PC-3 (cell line): Measurements from ENCODE around the gene DNAJB11. TPM values are rescaled to one million over a fixed set of nuclear protein-coding genes. Genes with fewer than 3 reads are reported as not detected.

ENCODE experiments used
- ATAC-seq: fragments of 200-7000 bp; cut with Tn5 transposase; 2 replicates; pipeline ENCODE4 v1.9.1; 2020; ENCODE audit warnings: mild to moderate bottlenecking, moderate library complexity
- BruUV-seq: library from RNA; stranded (reverse); fragments of 400-500 nt; replicated peaks from 2 replicates; lab custom pipeline; 2021; lab: Mats Ljungman, UMichigan
- CTCF ChIA-PET: fragments of 300-600 bp; sonication (Branson Sonifier 250); formaldehyde crosslinking; loops from one replicate; lab custom pipeline; 2022; ENCODE audit warnings: antibody characterized with exemption; lab: Charles Lee
- POLR2A ChIA-PET: fragments of 300-600 bp; sonication (Branson Sonifier 250); formaldehyde crosslinking; loops from one replicate; lab custom pipeline; 2022; ENCODE audit warnings: antibody characterized with exemption; ENCODE audit not compliant: unreplicated experiment; lab: Charles Lee
- DNase-seq: peaks from one replicate; pipeline ENCODE4 v3.0.0-alpha.2; 2015
- H2AFZ ChIP-seq: fragments of 300-600 bp; sonication (generic); 2 replicates; pipeline ENCODE4 v1.6.0; 2016; ENCODE audit warnings: antibody characterized with exemption, low read length
- H3F3A ChIP-seq: fragments of 300-600 bp; sonication (generic); one replicate; pipeline ENCODE4 v1.6.0; 2017; ENCODE audit warnings: antibody characterized with exemption, low read length, control low read depth, mild to moderate bottlenecking; ENCODE audit not compliant: unreplicated experiment
- H3K27ac ChIP-seq: fragments of 300-600 bp; sonication (generic); 2 replicates; pipeline ENCODE4 v1.5.1; 2016; ENCODE audit warnings: mild to moderate bottlenecking, low read length
- H3K27me3 ChIP-seq: fragments of 300-600 bp; sonication (generic); 2 replicates; pipeline ENCODE4 v1.6.1; 2016; ENCODE audit warnings: low read length, mixed read lengths
- H3K36me3 ChIP-seq: fragments of 300-600 bp; sonication (generic); 2 replicates; pipeline ENCODE4 v1.6.1; 2016; ENCODE audit warnings: low read depth, mixed run types, low read length, mixed read lengths
- H3K4me1 ChIP-seq: fragments of 300-600 bp; sonication (generic); 2 replicates; pipeline ENCODE4 v1.5.1; 2016; ENCODE audit warnings: low read length; ENCODE audit not compliant: insufficient read depth
- H3K4me2 ChIP-seq: fragments of 300-600 bp; sonication (generic); 2 replicates; pipeline ENCODE4 v1.6.0; 2016; ENCODE audit warnings: low read length
- H3K4me3 ChIP-seq: fragments of 300-600 bp; sonication (generic); 2 replicates; pipeline ENCODE4 v1.5.1; 2016; ENCODE audit warnings: mild to moderate bottlenecking, low read length, mixed read lengths
- H3K79me2 ChIP-seq: fragments of 300-600 bp; sonication (generic); 2 replicates; pipeline ENCODE4 v1.6.1; 2017; ENCODE audit warnings: low read length, mixed read lengths
- H3K9ac ChIP-seq: fragments of 300-600 bp; sonication (generic); 2 replicates; pipeline ENCODE4 v1.6.0; 2016; ENCODE audit warnings: mild to moderate bottlenecking, low read length
- H3K9me2 ChIP-seq: fragments of 300-600 bp; sonication (generic); replicated peaks from 2 replicates; pipeline ENCODE4 v1.6.1; 2016; ENCODE audit warnings: mixed run types, low read length, mixed read lengths
- H3K9me3 ChIP-seq: fragments of 300-600 bp; sonication (generic); 2 replicates; pipeline ENCODE4 v1.6.1; 2016; ENCODE audit warnings: low read length, mixed read lengths
- H4K20me1 ChIP-seq: fragments of 300-600 bp; sonication (generic); 2 replicates; pipeline ENCODE4 v1.6.1; 2016; ENCODE audit warnings: low read length, mixed read lengths
- EZH2 ChIP-seq: fragments of 300-600 bp; sonication (generic); IDR thresholded peaks from one replicate; pipeline ENCODE4 v1.6.1; 2017; ENCODE audit warnings: antibody characterized with exemption, mild to moderate bottlenecking, low read length; ENCODE audit not compliant: unreplicated experiment
- EZH2phosphoT487 ChIP-seq: fragments of 300-600 bp; sonication (generic); IDR thresholded peaks from 2 replicates; pipeline ENCODE4 v1.6.1; 2018; ENCODE audit warnings: mild to moderate bottlenecking, antibody characterized with exemption, low read length, borderline replicate concordance
- intact Hi-C: fragments of 100-400 bp; cut with micrococcal nuclease; formaldehyde crosslinking; loops from 2 replicates; pipeline ENCODE4 v1.9.0; 2023
- total RNA-seq: library from RNA; depleted of rRNA; stranded (reverse); fragments of >200 nt; gene quantifications from 2 replicates; pipeline ENCODE4 v1.2.3, GENCODE V29; 2014
- TF ChIP-seq, protein P1 (sequence below): fragments of 300-600 bp; sonication (generic); conservative IDR thresholded peaks from 2 replicates; pipeline ENCODE4 v1.5.1; 2017; ENCODE audit warnings: antibody characterized with exemption, low read depth, mild to moderate bottlenecking, low read length

Gene DNAJB11
- total RNA-seq, 1 experiment from 2014 or later: 117 TPM

DNA sequence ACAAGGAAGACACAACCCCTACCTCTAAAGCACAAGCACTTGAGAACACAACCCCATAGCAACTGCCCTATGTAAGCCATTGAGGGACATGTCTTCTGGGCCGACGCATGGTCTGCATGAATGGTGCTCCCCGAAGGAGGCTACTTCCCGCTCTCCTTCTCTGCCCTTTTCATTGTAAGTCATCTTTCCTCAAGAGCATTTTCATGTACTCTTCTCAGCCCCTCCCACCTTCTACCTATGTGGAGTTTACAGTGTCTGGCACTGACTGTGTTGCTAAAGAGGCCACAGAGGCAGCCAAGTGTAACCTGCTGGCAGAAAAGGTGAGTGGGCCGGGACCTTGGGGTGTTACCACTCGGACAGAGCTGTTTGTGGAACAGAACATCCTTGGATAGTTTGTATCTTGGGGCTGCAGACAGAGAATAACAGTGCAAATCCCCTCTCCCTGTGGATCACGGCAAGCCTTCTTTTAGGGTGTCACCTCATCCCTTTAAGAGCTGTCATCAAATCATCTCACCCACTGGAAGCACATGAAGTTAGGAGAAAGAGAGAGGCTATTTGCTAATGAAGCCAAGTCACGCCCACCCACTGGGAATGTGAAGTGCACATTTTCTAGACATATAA, 47.9 kb downstream of the DNAJB11 start:
- TF ChIP-seq, protein P1, sequence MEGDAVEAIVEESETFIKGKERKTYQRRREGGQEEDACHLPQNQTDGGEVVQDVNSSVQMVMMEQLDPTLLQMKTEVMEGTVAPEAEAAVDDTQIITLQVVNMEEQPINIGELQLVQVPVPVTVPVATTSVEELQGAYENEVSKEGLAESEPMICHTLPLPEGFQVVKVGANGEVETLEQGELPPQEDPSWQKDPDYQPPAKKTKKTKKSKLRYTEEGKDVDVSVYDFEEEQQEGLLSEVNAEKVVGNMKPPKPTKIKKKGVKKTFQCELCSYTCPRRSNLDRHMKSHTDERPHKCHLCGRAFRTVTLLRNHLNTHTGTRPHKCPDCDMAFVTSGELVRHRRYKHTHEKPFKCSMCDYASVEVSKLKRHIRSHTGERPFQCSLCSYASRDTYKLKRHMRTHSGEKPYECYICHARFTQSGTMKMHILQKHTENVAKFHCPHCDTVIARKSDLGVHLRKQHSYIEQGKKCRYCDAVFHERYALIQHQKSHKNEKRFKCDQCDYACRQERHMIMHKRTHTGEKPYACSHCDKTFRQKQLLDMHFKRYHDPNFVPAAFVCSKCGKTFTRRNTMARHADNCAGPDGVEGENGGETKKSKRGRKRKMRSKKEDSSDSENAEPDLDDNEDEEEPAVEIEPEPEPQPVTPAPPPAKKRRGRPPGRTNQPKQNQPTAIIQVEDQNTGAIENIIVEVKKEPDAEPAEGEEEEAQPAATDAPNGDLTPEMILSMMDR: no peak
- no peak for TF ChIP-seq EZH2
- no peak for TF ChIP-seq EZH2phosphoT487
- Histone ChIP-seq H3K79me2 (no peaks in the 10 kb centered on the region), H3K27me3 (no peaks in the 10 kb centered on the region), H3K9me2 (no peaks in the 10 kb centered on the region), H3K4me3 (no peak overlapping the region), H3F3A (no peaks in the 10 kb centered on the region), H3K27ac (no peak overlapping the region), H2AFZ (no peak overlapping the region), H4K20me1 (no peaks in the 10 kb centered on the region), H3K9me3 (no peaks in the 10 kb centered on the region), H3K4me2 (no peak overlapping the region), H3K4me1 (peaks cover 16% of the 10 kb centered on the region), H3K9ac (no peak overlapping the region), H3K36me3 (no peaks in the 10 kb centered on the region)
- CTCF ChIA-PET: no interaction called here
- ATAC-seq: no peak
- no TSS peak for BruUV-seq
- POLR2A ChIA-PET: no interaction called here
- no peak for DNase-seq
- intact Hi-C loops: loop anchor here (2.0 kb wide), 1 partner anchor 84 kb away; no protein-coding TSS in a partner anchor

DNA sequence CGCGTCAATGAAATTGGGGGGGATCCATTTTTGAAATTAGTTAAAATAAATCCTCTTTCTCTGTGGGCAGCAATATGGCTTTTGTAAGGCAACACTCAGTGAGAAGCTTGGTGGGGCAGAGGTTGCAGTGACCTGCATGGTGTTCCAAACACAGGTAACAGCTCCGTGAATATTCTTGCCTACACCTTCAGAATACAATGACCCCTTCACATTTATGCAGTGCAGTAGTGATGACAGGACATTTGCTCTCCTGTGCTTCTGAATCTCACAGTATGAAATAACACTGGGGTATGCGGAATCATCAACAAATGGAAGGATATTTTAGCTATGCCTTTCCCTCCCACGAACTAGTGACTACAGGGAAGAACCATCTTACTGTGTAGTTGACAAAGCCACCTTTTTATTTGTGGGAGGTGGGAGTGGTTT, 49.3 kb downstream of the DNAJB11 start:
- Histone ChIP-seq H3K9me2 (no peaks in the 10 kb centered on the region), H2AFZ (no peak overlapping the region), H3K27me3 (no peaks in the 10 kb centered on the region), H3F3A (no peaks in the 10 kb centered on the region), H3K9ac (no peak overlapping the region), H4K20me1 (no peaks in the 10 kb centered on the region), H3K36me3 (no peaks in the 10 kb centered on the region), H3K4me1 (peaks cover 13% of the 10 kb centered on the region), H3K27ac (no peak overlapping the region), H3K9me3 (no peaks in the 10 kb centered on the region), H3K4me2 (no peak overlapping the region), H3K79me2 (no peaks in the 10 kb centered on the region), H3K4me3 (no peak overlapping the region)
- DNase-seq (no peak), ATAC-seq (no peak)
- no TSS peak for BruUV-seq
- ChIA-PET CTCF (no interaction called here), POLR2A (no interaction called here)
- TF ChIP-seq, protein P1: no peak
- TF ChIP-seq EZH2phosphoT487 (no peak), EZH2 (no peak)
- intact Hi-C loops: loop anchor here (2.0 kb wide), 1 partner anchor 85 kb away; no protein-coding TSS in a partner anchor
